MM.1S (cell line): ENCODE measurements around the gene PPP2R1B.

ENCODE experiments used
- DNase-seq: peaks from one replicate; pipeline ENCODE4 v3.0.0-alpha.2; 2015
- H2AFZ ChIP-seq: fragments of 300-600 bp; sonication (generic); 2 replicates; pipeline ENCODE4 v1.6.0; 2016; ENCODE audit warnings: antibody characterized with exemption, low read length
- H3F3A ChIP-seq: fragments of 300-600 bp; sonication (generic); 2 replicates; pipeline ENCODE4 v1.6.1; 2016; ENCODE audit warnings: mild to moderate bottlenecking, antibody characterized with exemption, low read length, moderate library complexity, mixed read lengths; ENCODE audit not compliant: insufficient read depth
- H3K27ac ChIP-seq: fragments of 300-600 bp; sonication (generic); 2 replicates; pipeline ENCODE4 v1.5.1; 2016; ENCODE audit warnings: mild to moderate bottlenecking, low read length
- H3K27me3 ChIP-seq: fragments of 300-600 bp; sonication (generic); replicated peaks from 2 replicates; pipeline ENCODE4 v1.6.0; 2016; ENCODE audit warnings: low read length; ENCODE audit not compliant: insufficient read depth
- H3K36me3 ChIP-seq: fragments of 300-600 bp; sonication (generic); replicated peaks from 2 replicates; pipeline ENCODE4 v1.6.1; 2016; ENCODE audit warnings: mild to moderate bottlenecking, low read length, mixed read lengths; ENCODE audit not compliant: insufficient read depth
- H3K4me1 ChIP-seq: fragments of 300-600 bp; sonication (generic); 2 replicates; pipeline ENCODE4 v1.6.1; 2016; ENCODE audit warnings: low read length, mixed read lengths
- H3K4me2 ChIP-seq: fragments of 300-600 bp; sonication (generic); 2 replicates; pipeline ENCODE4 v1.6.0; 2016; ENCODE audit warnings: low read depth, low read length
- H3K4me3 ChIP-seq: fragments of 300-600 bp; sonication (generic); 2 replicates; pipeline ENCODE4 v1.5.1; 2016; ENCODE audit warnings: low read length, mixed read lengths
- H3K79me2 ChIP-seq: fragments of 300-600 bp; sonication (generic); 2 replicates; pipeline ENCODE4 v1.6.1; 2016; ENCODE audit warnings: mixed run types, low read length, mixed read lengths
- H3K9ac ChIP-seq: fragments of 300-600 bp; sonication (generic); 2 replicates; pipeline ENCODE4 v1.6.1; 2016; ENCODE audit warnings: low read length, mixed read lengths
- H3K9me2 ChIP-seq: fragments of 300-600 bp; sonication (generic); replicated peaks from 2 replicates; pipeline ENCODE4 v1.6.1; 2016; ENCODE audit warnings: mild to moderate bottlenecking, low read length, mixed read lengths; ENCODE audit not compliant: insufficient read depth
- H3K9me3 ChIP-seq: fragments of 300-600 bp; sonication (generic); replicated peaks from 2 replicates; pipeline ENCODE4 v1.6.1; 2016; ENCODE audit warnings: mild to moderate bottlenecking, low read length, mixed read lengths; ENCODE audit not compliant: insufficient read depth
- H4K20me1 ChIP-seq: fragments of 300-600 bp; sonication (generic); 2 replicates; pipeline ENCODE4 v1.6.1; 2016; ENCODE audit warnings: mild to moderate bottlenecking, low read length, moderate library complexity, mixed read lengths; ENCODE audit not compliant: insufficient read depth
- CTCF ChIP-seq: fragments of 300-600 bp; sonication (generic); IDR thresholded peaks from 2 replicates; pipeline ENCODE4 v1.5.1; 2016; ENCODE audit warnings: antibody characterized with exemption, low read length, mixed read lengths
- EZH2 ChIP-seq: fragments of 300-600 bp; sonication (generic); optimal IDR thresholded peaks from 2 replicates; pipeline ENCODE3; 2017; ENCODE audit warnings: low read depth, mild to moderate bottlenecking, antibody characterized with exemption, low read length, mixed read lengths
- EZH2phosphoT487 ChIP-seq: fragments of 300-600 bp; sonication (generic); IDR thresholded peaks from 2 replicates; pipeline ENCODE4 v1.6.1; 2018; ENCODE audit warnings: antibody characterized with exemption, low read length

PPP2R1B gene

GRCh38 chr11:111748035-111748804 lies 18.0 kb downstream of the PPP2R1B start:
- Histone ChIP-seq H3K79me2 (no peaks in the 10 kb centered on the region), H3K9me3 (no peaks in the 10 kb centered on the region), H3K4me2 (no peak overlapping the region), H3K27me3 (no peaks in the 10 kb centered on the region), H3F3A (no peaks in the 10 kb centered on the region), H4K20me1 (no peaks in the 10 kb centered on the region), H3K9ac (no peak overlapping the region), H3K4me3 (no peak overlapping the region), H3K27ac (no peak overlapping the region), H3K9me2 (no peaks in the 10 kb centered on the region), H2AFZ (no peak overlapping the region), H3K4me1 (no peaks in the 10 kb centered on the region), H3K36me3 (peaks cover 4% of the 10 kb centered on the region)
- DNase-seq = no peak
- no peak for TF ChIP-seq EZH2
- TF ChIP-seq EZH2phosphoT487 = no peak
- no peak for TF ChIP-seq CTCF

- H3K4me2 ChIP-seq = no peak overlapping the region
- DNase-seq = no peak
- H4K20me1 ChIP-seq = no peaks in the 10 kb centered on the region
- H3K79me2 ChIP-seq = no peaks in the 10 kb centered on the region
- no peaks in the 10 kb centered on the region for H3F3A ChIP-seq
- H3K9ac ChIP-seq = no peak overlapping the region
- no peaks in the 10 kb centered on the region for H3K4me1 ChIP-seq
- no peak overlapping the region for H3K27ac ChIP-seq
- peaks cover 4% of the 10 kb centered on the region for H3K36me3 ChIP-seq
- no peaks in the 10 kb centered on the region for H3K9me3 ChIP-seq
- TF ChIP-seq EZH2 (no peak), EZH2phosphoT487 (no peak), CTCF (no peak)
- H3K9me2 ChIP-seq = no peaks in the 10 kb centered on the region
- H3K27me3 ChIP-seq = no peaks in the 10 kb centered on the region
- no peak overlapping the region for H2AFZ ChIP-seq
- H3K4me3 ChIP-seq = no peak overlapping the region
These were observed 20.3 kb downstream of the PPP2R1B start for GRCh38 chr11:111745719-111746504.

GRCh38 chr11:111743700-111744099 lies 22.5 kb downstream of the PPP2R1B start:
- no peaks in the 10 kb centered on the region for H3K79me2 ChIP-seq

More at GRCh38 chr11:111743700-111744099, 22.5 kb downstream of the PPP2R1B start:
- H3K4me2 ChIP-seq = no peak overlapping the region
- H3K9me3 ChIP-seq = no peaks in the 10 kb centered on the region
- no peak overlapping the region for H3K27ac ChIP-seq
- H3K9me2 ChIP-seq = no peaks in the 10 kb centered on the region
- no peaks in the 10 kb centered on the region for H3F3A ChIP-seq
- no peaks in the 10 kb centered on the region for H3K27me3 ChIP-seq
- no peaks in the 10 kb centered on the region for H4K20me1 ChIP-seq
- DNase-seq = no peak
- no peak overlapping the region for H3K4me3 ChIP-seq
- H2AFZ ChIP-seq = no peak overlapping the region
- TF ChIP-seq EZH2 (no peak), CTCF (no peak), EZH2phosphoT487 (no peak)
- no peak overlapping the region for H3K9ac ChIP-seq
- H3K4me1 ChIP-seq = no peaks in the 10 kb centered on the region
- peaks cover 4% of the 10 kb centered on the region for H3K36me3 ChIP-seq
